Mesenchymal stem cell (in vitro differentiated cells and primary cell): Measurements from ENCODE around the gene TMEM33. TPM values are rescaled to one million over a fixed set of nuclear protein-coding genes. Genes with fewer than 3 reads are reported as not detected.

Source experiments
- DNase-seq: peaks from one replicate; pipeline ENCODE4 v3.0.0-alpha.2; 2013
- H2AFZ ChIP-seq: one replicate; pipeline ENCODE4 v1.6.1; 2013; ENCODE audit warnings: low read depth, mild to moderate bottlenecking, control low read depth, inconsistent platforms, low read length, moderate library complexity
- H2AK5ac ChIP-seq: 2 replicates; pipeline ENCODE4 v1.6.1; 2013; ENCODE audit warnings: low read length, moderate library complexity, mild to moderate bottlenecking, inconsistent platforms; ENCODE audit not compliant: severe bottlenecking
- H2BK120ac ChIP-seq: one replicate; pipeline ENCODE4 v1.6.1; 2013; ENCODE audit warnings: low read depth, mild to moderate bottlenecking, inconsistent platforms, low read length, moderate library complexity
- H2BK12ac ChIP-seq, 2 experiments: one replicate each; pipeline ENCODE4 v1.6.1; 2013; ENCODE audit warnings: inconsistent platforms in 2 of 2, low read length in 2 of 2, mild to moderate bottlenecking in 2 of 2, moderate library complexity in 2 of 2, control low read depth in 1 of 2
- H2BK15ac ChIP-seq: one replicate; pipeline ENCODE4 v1.6.1; 2013; ENCODE audit warnings: mild to moderate bottlenecking, low read depth, inconsistent platforms; ENCODE audit not compliant: poor library complexity, severe bottlenecking
- H2BK5ac ChIP-seq: 2 replicates; pipeline ENCODE4 v1.6.1; 2013; ENCODE audit warnings: low read depth, mild to moderate bottlenecking, low read length, control low read depth, inconsistent platforms; ENCODE audit not compliant: poor library complexity, severe bottlenecking
- H3K14ac ChIP-seq, 2 experiments: one replicate each; pipeline ENCODE4 v1.6.1; 2013; ENCODE audit warnings: inconsistent platforms in 2 of 2, low read length in 2 of 2, control low read depth in 1 of 2, mild to moderate bottlenecking in 1 of 2, moderate library complexity in 1 of 2
- H3K18ac ChIP-seq, 2 experiments: one replicate each; pipeline ENCODE4 v1.6.1; 2013; ENCODE audit warnings: inconsistent platforms in 2 of 2, low read length in 2 of 2, control low read depth in 1 of 2, low read depth in 1 of 2, mild to moderate bottlenecking in 1 of 2
- H3K23ac ChIP-seq, 2 experiments: one replicate each; pipeline ENCODE4 v1.6.1; 2013; ENCODE audit warnings: inconsistent platforms in 2 of 2, low read length in 2 of 2, mild to moderate bottlenecking in 2 of 2, moderate library complexity in 2 of 2, control low read depth in 1 of 2
- H3K27ac ChIP-seq: 2 replicates; pipeline ENCODE4 v1.5.1; 2013; ENCODE audit warnings: mild to moderate bottlenecking, moderate library complexity, low read length, control low read depth, inconsistent platforms; ENCODE audit not compliant: poor library complexity, severe bottlenecking
- H3K27me3 ChIP-seq, 2 experiments: 2 replicates each; pipeline versions ENCODE4 v1.6.1 to v1.7.0; 2013; ENCODE audit warnings: low read length in 2 of 2, mild to moderate bottlenecking in 2 of 2, moderate library complexity in 2 of 2, control low read depth in 1 of 2, inconsistent platforms in 1 of 2; ENCODE audit not compliant: control insufficient read depth in 1 of 2, insufficient read depth in 1 of 2
- H3K36me3 ChIP-seq, 2 experiments: 2 replicates each; pipeline versions ENCODE4 v1.6.1 to v1.7.0; 2013; ENCODE audit warnings: low read length in 2 of 2, control low read depth in 1 of 2, inconsistent platforms in 1 of 2, low read depth in 1 of 2, mild to moderate bottlenecking in 1 of 2; ENCODE audit not compliant: insufficient read depth in 2 of 2, control insufficient read depth in 1 of 2
- H3K4ac ChIP-seq, 2 experiments: one replicate each; pipeline ENCODE4 v1.6.1; 2013; ENCODE audit warnings: inconsistent platforms in 2 of 2, low read length in 2 of 2, mild to moderate bottlenecking in 2 of 2, moderate library complexity in 2 of 2, control low read depth in 1 of 2, low read depth in 1 of 2
- H3K4me1 ChIP-seq: 2 replicates; pipeline ENCODE4 v1.6.1; 2013; ENCODE audit warnings: low read depth, low read length, control low read depth; ENCODE audit not compliant: control insufficient read depth, insufficient read depth
- H3K4me2 ChIP-seq: 2 replicates; pipeline ENCODE4 v1.6.1; 2013; ENCODE audit warnings: low read length, mild to moderate bottlenecking, inconsistent platforms; ENCODE audit not compliant: poor library complexity, severe bottlenecking
- H3K4me3 ChIP-seq, 2 experiments: 2 replicates each; pipeline versions ENCODE4 v1.5.1 to v1.7.0; 2013; ENCODE audit warnings: low read length in 2 of 2, mild to moderate bottlenecking in 2 of 2, control low read depth in 1 of 2, low read depth in 1 of 2; ENCODE audit not compliant: insufficient read depth in 1 of 2
- H3K79me1 ChIP-seq: replicated peaks from 2 replicates; pipeline ENCODE4 v1.6.1; 2013; ENCODE audit warnings: mild to moderate bottlenecking, control low read depth, low read length, inconsistent platforms; ENCODE audit not compliant: poor library complexity, severe bottlenecking
- H3K9ac ChIP-seq: 2 replicates; pipeline ENCODE4 v1.7.0; 2013; ENCODE audit warnings: mild to moderate bottlenecking, low read length, moderate library complexity
- H3K9me3 ChIP-seq: 2 replicates; pipeline ENCODE4 v1.7.0; 2013; ENCODE audit warnings: mild to moderate bottlenecking, low read length; ENCODE audit not compliant: control insufficient read depth
- H4K8ac ChIP-seq: one replicate; pipeline ENCODE4 v1.6.1; 2013; ENCODE audit warnings: inconsistent platforms, mild to moderate bottlenecking, low read length, moderate library complexity
- H4K91ac ChIP-seq: one replicate; pipeline ENCODE4 v1.6.1; 2013; ENCODE audit warnings: mild to moderate bottlenecking, low read length, inconsistent platforms
- WGBS: methylation state at CpG from one replicate; pipeline ENCODE4 v1.1.7; 2013; ENCODE audit warnings: mixed read lengths; 5-methylcytosine and 5-hydroxymethylcytosine counted together
- small RNA-seq: library from polyadenylated mRNA; stranded (forward); fragments of <200 nt; extraction: miRNeasy Mini kit (QIAGEN cat#:217004); gene quantifications from one replicate; pipeline ENCODE3, GENCODE V24; 2013; ENCODE audit warnings: low read depth

TMEM33 gene

DNA sequence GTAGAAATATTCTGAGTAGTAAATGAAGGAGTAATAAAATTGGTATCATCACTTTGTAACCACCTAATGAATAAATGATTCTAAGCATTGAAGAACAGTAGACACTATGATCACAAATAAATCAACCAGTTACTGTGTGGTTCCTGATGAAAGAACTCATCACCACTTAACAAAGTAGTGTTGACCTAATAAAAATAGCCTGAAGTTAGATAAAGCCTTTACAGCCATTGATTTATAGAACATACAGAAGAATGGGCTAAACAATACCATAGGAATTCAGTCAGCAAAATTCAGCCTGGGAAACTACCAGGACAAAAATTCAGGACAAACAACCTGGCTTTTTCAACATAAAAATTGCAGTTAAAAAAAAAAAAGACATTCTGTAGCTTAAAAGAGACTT, 64.1 kb downstream of the TMEM33 start:
- Histone ChIP-seq H2AFZ (no peak overlapping the region), H3K14ac (no peak overlapping the region)

DNA sequence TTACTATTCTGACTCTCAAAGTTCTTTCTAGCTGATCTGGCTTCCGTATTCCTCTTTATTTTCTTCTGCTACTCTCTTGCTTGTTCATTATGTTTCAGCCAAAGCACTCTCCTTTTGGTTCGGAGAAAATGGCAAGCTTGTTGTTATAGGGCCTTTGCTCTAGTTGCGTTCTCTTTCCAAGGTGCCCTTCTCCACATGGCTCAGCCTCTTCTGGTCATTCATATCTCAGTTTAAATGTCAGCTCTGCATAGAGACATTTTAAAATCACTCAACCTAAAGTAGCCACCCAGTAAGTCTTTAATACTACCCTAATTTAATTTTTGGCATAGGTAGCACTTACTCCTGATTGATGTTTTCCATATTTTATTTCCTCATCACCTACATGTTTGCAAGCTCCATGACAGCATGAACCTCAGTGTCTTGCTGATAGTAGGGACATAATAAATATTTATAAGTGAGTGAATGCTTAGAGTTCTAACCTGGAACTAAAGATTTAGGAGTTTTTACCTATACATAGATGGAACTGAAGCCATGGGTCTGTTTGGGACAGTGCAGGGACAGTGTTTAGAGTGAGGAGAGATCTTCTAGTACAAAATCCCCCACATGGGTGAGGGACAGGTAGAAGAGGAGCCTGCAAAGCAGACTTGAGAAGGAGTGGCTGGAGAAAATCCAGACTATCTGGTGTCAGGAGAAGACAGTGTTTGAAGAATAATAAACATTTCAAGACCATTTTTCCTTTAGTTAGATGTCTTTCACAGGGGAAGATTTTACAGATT, 73.0 kb downstream of the TMEM33 start:
- no peak overlapping the region for H4K91ac ChIP-seq
- no peak overlapping the region for H3K4me3 ChIP-seq
- 97% methylated on average over 3 of the region's 3 CpGs for WGBS
- peaks cover 0 to 53% of the 10 kb centered on the region in 2 experiments for H3K36me3 ChIP-seq
- H3K9me3 ChIP-seq: no peaks in the 10 kb centered on the region
- no peak overlapping the region for H3K18ac ChIP-seq
- no peak overlapping the region for H3K23ac ChIP-seq
- no peak overlapping the region for H2BK15ac ChIP-seq
- no peak overlapping the region for H3K4me2 ChIP-seq
- no peak for DNase-seq
- no peak overlapping the region for H3K4ac ChIP-seq
- no peaks in the 10 kb centered on the region for H3K27me3 ChIP-seq
- no peak overlapping the region for H2AK5ac ChIP-seq
- H4K8ac ChIP-seq: no peak overlapping the region
- H2BK120ac ChIP-seq: no peak overlapping the region
- no peak overlapping the region for H2BK12ac ChIP-seq
- H3K9ac ChIP-seq: no peak overlapping the region
- no peak overlapping the region for H3K27ac ChIP-seq
- H3K4me1 ChIP-seq: no peaks in the 10 kb centered on the region
- H2BK5ac ChIP-seq: no peak overlapping the region
- H3K14ac ChIP-seq: no peak overlapping the region
- H3K79me1 ChIP-seq: peaks cover 17% of the 10 kb centered on the region
- H2AFZ ChIP-seq: no peak overlapping the region

More for the DNA sequence above, 64.1 kb downstream of the TMEM33 start:
- Histone ChIP-seq H2BK120ac (no peak overlapping the region), H4K91ac (no peak overlapping the region), H2BK5ac (no peak overlapping the region), H3K27ac (no peak overlapping the region), H4K8ac (no peak overlapping the region), H2BK15ac (no peak overlapping the region), H3K9ac (no peak overlapping the region), H3K27me3 (no peaks in the 10 kb centered on the region), H3K4me3 (no peak overlapping the region), H3K79me1 (peaks cover 14% of the 10 kb centered on the region), H3K4ac (no peak overlapping the region), H2AK5ac (no peak overlapping the region), H2BK12ac (no peak overlapping the region), H3K23ac (no peak overlapping the region), H3K4me1 (peaks cover 2% of the 10 kb centered on the region), H3K9me3 (no peaks in the 10 kb centered on the region), H3K36me3 (peaks cover 6 to 25% of the 10 kb centered on the region in 2 experiments), H3K4me2 (no peak overlapping the region), H3K18ac (no peak overlapping the region)
- DNase-seq: no peak

Small RNAs within 50 kb of the gene (small RNA-seq; reads per million reads assigned to genes)
- not detected for gene AC108210.2
